Vagina (tissue), 2 donors: Measurements from ENCODE around the gene NKG7.

ENCODE experiments used
- POLR2A ChIP-seq, 2 donors: fragments of 450-650 bp; IDR thresholded peaks; one replicate each; pipeline ENCODE4 v1.6.1; 2017; ENCODE audit warnings: antibody characterized with exemption in 2 of 2, mild to moderate bottlenecking in 2 of 2, moderate library complexity in 2 of 2
- POLR2AphosphoS5 ChIP-seq, 2 donors: sonication (generic); formaldehyde crosslinking; IDR thresholded peaks; one replicate each; pipeline ENCODE4 v1.9.0; 2017; ENCODE audit warnings: antibody characterized with exemption in 2 of 2, mild to moderate bottlenecking in 2 of 2, low read depth in 1 of 2; ENCODE audit not compliant: insufficient read depth in 1 of 2

GRCh38 chr19:51337861-51338562 is 34.4 kb downstream of the NKG7 start:
- TF ChIP-seq POLR2A (IDR thresholded peaks at IDR 0.05), result no peak
- no peak for TF ChIP-seq POLR2AphosphoS5 (IDR thresholded peaks at IDR 0.05; ENCODE audit: insufficient read depth in 1 of 2, low read depth in 1 of 2)
